Activated T-helper 1 cell treated with Interleukin-2 at 50 U/mL for 16 hours (primary cell): ENCODE results near the gene RBL2.
"Not testable (repeated sequence)": the region's sequence is repeated elsewhere in the genome, so short reads cannot be mapped to it uniquely, and the experiment has no call there.

Source experiments
- DNase-seq: peaks from one replicate; pipeline ENCODE4 v3.0.0-alpha.2; 2020; ENCODE audit warnings: low read depth

The RBL2 gene

DNA sequence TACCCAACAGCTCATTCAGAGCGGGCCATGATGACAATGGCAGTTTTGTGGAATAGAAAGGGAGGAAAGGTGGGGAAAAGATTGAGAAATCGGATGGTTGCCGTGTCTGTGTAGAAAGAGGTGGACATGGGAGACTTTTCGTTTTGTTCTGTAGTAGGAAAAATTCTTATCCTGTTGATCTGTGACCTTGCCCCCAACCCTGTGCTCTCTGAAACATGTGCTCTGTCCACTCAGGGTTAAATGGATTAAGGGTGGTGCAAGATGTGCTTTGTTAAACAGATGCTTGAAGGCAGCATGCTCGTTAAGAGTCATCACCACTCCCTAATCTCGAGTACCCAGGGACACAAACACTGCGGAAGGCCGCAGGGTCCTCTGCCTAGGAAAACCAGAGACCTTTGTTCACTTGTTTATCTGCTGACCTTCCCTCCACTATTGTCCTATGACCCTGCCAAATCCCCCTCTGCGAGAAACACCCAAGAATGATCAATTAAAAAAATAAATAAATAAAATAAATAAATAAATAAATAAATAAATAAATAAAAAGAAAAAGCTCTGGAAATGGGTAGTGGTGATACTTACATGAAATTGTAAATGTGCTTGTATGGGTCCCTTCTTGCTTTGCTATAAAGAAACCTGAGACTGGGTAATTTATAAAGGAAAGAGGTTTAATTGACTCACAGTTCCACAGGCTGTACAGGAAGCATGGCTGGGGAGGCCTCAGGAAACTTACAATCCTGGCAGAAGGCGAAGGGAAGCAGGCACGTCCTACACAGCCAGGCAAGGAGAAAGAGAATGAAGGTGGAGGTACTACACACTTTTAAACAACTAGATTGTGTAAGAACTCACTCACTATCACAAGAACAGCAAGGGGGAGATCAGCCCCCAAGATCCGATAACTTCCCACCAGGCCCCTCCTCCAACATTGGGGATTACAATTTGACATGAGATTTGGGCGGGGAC lies 105.8 kb downstream of the RBL2 start:
- not testable (repeated sequence) for DNase-seq
